Activated naive CD4-positive, alpha-beta T cell treated with Interleukin-2 at 50 U/mL for 16 hours (primary cell): ENCODE data around the gene ETS1.

Experiments
- DNase-seq: peaks from one replicate; pipeline ENCODE4 v3.0.0-alpha.2; 2020

The ETS1 gene

DNA sequence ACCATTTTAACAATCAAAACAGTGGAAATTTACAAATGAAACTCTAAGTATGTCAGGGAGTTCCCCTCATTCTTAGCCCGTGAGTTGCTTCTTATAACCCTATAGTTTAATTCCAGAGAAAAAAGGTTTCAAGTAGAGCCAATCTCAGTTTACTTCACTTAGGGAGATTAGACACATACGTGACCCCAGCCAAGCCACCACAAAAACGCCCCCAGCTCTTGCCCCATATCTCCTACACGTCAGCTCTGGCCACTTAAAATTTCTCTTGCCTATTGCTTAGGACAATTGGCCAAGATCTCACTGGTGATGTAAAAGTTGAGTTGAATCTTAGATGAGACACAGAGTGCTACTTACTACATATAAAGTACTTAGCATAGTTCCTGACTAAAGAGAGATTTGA is 166.4 kb downstream of the ETS1 start:
- no peak for DNase-seq

DNA sequence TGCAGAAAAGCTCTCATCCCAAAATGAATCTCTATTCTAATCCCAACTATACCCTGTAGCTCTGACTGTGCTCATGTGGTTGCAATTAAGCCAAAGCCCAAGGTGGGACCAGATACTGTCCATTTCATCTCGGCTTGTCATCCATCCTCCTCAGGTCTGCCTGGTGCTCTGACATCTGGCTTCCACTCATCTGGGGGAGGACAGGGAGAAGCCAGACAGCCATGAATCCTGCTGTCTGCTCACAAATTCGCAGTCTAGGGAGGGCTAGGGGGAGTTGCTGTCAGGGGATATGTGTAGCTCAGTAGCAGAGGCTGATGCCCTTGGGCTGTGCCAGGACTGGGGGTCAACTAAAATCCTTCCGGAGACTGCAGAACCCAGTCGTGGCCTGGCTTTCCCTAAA is 167.1 kb downstream of the ETS1 start:
- DNase-seq = no peak

DNA sequence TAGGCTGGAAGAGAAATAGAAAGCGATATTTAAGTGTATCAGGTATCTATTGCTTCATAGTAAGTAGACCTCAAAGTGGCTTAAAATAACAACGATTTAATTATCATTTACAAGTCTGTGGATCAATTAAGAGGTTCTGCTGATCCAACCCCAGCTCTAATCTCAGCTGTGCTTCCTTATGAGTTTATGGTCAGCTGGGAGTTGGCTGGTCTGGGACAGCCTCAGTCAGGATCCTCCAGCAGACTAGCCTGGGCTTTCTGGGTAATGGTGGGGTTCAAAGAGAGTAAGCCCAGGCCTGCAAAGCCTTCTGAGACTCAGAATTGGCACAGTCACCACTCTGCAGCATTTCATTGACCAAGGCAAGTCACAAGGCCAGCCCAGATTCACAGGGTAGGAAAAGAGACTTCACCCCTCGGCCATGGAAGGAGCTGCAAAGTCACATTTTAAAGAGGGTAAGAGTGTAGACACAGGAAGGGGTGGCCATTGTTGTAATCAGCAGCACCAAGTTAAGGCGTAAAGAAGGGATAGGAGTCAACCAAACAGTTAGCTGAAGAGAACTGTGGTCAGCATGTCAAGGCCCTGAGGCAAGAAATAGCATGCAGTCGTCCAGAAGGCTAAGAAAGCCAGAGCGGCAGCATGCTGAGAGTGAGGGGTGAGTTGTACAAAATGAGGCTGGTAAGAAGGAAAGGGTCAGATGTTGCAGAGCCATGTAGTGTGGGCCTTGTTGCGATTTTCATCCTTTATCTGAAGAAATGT is 168.2 kb downstream of the ETS1 start:
- no peak for DNase-seq

DNA sequence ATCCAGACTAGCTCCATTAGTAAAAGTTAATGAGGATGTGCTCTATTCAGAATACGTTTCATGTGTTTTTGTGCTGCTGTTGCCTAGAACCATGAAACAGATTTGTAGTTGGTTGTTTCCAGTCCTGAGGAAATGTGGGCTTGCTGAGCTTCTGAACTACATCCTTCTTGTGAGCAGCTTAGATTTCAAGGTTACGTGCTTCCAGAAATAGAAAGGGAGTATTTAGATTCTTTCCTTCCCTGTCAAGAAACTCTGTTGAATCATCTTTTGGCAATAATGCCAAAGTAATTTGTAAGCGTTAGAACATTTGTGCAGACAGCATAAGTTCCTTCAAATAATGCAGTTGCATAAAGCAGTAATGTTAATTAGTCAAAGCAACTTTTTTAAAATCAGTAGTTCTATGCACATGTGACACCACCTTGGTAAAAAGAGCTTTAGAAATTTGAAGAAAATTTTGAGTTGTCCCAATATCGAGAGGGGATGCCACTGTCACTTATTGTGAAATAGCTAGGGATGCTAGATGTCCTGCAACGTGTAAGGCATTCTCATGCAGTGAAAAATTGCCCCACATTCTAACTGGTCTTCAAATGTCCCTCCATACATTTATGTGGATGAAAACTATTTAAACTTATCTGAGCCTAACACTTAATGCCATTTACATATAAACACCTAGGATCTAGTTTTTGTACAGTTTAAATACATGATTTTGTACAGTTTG is 169.6 kb downstream of the ETS1 start:
- no peak for DNase-seq

DNA sequence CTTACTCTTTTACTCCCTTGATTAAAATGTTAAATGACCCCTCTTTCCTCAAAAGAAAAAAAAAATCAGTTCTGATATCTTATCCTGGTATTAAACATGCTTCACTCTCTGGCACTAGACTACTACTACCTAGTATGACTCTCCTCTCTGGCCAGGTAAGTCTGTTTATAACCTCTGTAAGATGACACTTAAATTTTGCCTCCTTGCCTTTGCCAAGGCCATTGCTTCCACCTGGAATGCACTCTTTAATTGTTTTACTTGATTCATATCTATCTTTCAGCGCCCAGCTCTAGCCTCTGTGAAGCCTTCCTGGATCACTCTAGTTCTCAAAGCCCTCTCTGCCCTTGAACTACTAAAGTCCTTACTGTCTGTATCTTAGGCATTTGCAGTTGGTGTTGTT is 170.4 kb downstream of the ETS1 start:
- no peak for DNase-seq

DNA sequence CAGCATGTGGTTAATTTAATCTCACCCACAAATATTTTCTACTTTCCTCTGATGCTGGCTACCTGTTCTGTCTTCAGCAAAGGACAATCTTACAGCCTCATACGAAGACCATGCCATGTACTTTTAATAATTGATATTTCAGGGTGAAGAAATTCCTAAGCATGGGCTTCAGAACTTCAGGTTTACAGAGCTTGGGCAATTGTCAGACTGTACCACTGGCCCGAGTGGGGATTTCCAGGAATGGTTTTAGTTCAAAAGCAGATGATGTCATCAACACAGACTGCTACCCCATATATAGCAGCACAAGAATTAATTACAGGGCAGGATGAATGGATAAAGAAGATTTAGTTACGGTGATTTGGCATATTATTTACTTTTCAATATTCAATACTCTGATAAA is 171.8 kb downstream of the ETS1 start:
- no peak for DNase-seq

DNA sequence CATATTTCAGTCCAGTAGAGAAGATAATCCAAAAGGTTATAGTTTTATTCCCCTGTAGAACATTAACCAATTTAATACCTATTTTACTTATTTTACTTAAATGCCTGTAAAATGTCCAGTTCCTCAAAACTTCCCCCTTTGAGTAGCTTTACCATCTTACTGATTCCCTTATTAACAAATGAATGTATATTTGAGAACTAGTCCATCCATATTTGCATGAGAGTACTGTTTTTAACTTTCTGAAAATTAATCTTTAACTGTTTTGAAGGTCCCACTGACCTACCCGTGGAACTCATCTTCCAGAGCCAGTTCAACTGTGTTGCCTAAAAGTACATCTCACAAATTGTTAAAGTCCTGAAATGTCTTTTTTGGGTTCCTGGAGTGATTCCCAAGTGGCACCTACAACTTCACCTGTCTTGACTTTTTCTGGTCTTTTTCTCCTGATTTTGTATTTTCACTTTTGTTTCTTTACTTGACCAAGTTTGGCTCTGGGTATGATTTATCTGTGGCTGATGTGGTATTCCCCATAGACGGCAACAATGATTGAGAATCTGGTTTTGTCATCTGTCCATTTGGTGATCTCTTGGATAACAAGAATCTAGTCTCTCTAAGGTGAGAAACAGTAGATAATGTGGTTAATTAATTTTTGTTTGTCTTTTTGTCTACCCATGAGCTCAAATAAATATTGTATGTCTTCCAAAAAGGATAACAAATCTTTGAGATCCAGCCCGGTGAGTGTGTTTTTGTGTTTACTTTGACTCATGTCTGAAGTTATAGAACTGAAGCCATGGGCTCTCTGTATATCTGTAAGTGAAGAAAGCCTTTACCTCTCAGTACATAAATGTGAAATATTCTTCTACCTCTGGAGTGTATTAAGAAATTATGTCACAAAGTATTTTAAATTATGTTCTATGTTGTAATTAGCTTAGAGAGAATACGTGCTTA is 174.2 kb downstream of the ETS1 start:
- DNase-seq = no peak

DNA sequence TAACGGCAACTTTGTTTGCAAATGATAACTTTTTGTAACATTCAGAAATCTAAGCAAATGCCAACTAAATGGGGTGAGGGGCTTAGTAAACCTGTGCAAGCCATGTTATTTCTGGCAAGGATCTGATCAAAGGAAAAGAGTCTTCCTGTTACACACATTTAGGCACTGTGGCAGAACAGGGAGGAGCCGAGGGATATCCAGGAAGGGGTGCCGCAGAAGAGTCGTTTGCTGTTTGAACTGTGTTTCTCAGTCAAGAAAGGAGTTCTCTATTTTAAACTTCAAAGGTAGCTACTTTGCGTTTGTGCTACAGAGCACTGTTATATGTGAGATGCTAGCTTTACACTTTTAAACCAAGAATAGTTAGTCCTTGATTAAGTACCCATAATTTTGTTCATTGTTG is 175.5 kb downstream of the ETS1 start:
- no peak for DNase-seq

DNA sequence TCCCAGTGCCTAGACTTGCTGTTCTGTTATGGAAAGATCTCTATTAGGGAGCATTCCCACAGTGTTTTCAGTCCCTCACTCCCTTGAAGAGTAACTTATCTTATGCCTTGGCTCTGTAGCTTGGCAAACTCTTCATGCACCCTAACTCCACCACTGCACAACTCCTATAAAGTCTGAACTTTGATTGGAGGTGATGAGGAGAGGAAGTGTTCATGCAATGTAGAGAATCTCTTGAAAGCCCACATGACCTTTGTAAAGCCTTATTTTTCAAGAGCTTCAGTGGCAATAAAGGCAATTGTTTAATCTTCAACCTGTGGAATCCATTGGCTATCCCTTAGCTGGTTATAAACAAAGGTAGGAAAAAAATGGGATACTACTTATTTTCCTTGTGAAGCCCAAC is 176.2 kb downstream of the ETS1 start:
- DNase-seq = no peak

DNA sequence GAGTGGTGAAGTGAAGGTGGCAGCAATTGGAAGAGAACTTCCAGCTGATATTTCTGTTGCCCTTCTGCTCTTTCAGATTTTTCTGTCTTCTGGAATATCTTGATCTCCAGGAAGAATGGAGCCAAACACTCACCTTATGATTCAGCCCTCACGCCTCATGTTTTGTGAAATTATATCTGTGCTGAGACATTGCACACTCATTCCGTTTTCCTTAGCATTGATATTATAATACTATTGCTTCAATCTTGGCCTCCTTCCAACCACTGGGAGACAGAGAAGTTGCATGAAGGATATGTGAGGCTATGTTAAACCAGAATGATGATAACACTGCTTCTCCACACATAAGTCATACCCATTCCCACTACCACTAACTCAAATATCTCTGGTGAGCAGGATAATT is 177.9 kb downstream of the ETS1 start:
- no peak for DNase-seq
